GM12878 (cell line): ENCODE results near the gene DNAJC4. TPM values are rescaled to one million over a fixed set of nuclear protein-coding genes. Genes with fewer than 3 reads are reported as not detected.

ENCODE experiments used
- ATAC-seq: fragments of 200-7000 bp; cut with Tn5 transposase; 3 replicates; pipeline ENCODE4 v1.9.1; 2020; ENCODE audit warnings: mild to moderate bottlenecking, moderate library complexity
- BruUV-seq: library from RNA; stranded (reverse); fragments of 400-500 nt; replicated peaks from 2 replicates; lab custom pipeline; 2021; lab: Mats Ljungman, UMichigan
- CTCF ChIA-PET: fragments of 300-600 bp; sonication (Branson Sonifier 250); formaldehyde crosslinking; extraction: SDS; loops from one replicate; lab custom pipeline; 2021; ENCODE audit warnings: inconsistent platforms; lab: Yijun Ruan, JAX
- POLR2A ChIA-PET: fragments of 350-600 bp; formaldehyde crosslinking; extraction: SDS; loops from one replicate; lab custom pipeline; 2021; ENCODE audit warnings: inconsistent platforms; lab: Charles Lee
- RAD21 ChIA-PET: fragments of 300-600 bp; sonication (Branson Sonifier 250); formaldehyde crosslinking; loops from one replicate; lab custom pipeline; 2023; ENCODE audit warnings: antibody characterized with exemption; ENCODE audit not compliant: unreplicated experiment; lab: Charles Lee
- SMC1A ChIA-PET: fragments of 300-600 bp; sonication (Branson Sonifier 250); formaldehyde crosslinking; loops from one replicate; lab custom pipeline; 2023; ENCODE audit not compliant: unreplicated experiment, uncharacterized antibody; lab: Charles Lee
- DNase-seq: peaks from one replicate; pipeline ENCODE4 v3.0.0-alpha.2; 2011; ENCODE audit warnings: low read depth, low spot score
- FAIRE-seq: peaks from 3 replicates; lab custom pipeline; 2011; peaks lifted over from hg19 to GRCh38; lab: Jason Lieb, UNC
- H2AFZ ChIP-seq: 2 replicates; pipeline ENCODE4 v1.6.0; 2011; ENCODE audit warnings: low read depth, low read length, control low read depth; ENCODE audit not compliant: control insufficient read depth
- H3K27ac ChIP-seq: 2 replicates; pipeline ENCODE4 v1.5.1; 2011; ENCODE audit warnings: control low read depth; ENCODE audit not compliant: control insufficient read depth, insufficient read depth
- H3K27me3 ChIP-seq, 2 experiments: replicated peaks in 1 of 2; 2 replicates each; pipeline versions ENCODE4 v1.6.0 to v1.6.1; 2011; ENCODE audit warnings: low read length in 1 of 2; ENCODE audit not compliant: control insufficient read depth in 2 of 2, insufficient read depth in 2 of 2
- H3K36me3 ChIP-seq, 2 experiments: 2 replicates each; pipeline ENCODE4 v1.5.1; 2011; ENCODE audit warnings: low read length in 1 of 2; ENCODE audit not compliant: control insufficient read depth in 2 of 2, insufficient read depth in 2 of 2
- H3K4me1 ChIP-seq: 2 replicates; pipeline ENCODE4 v1.6.1; 2011; ENCODE audit warnings: mild to moderate bottlenecking, low read length, moderate library complexity, mixed read lengths; ENCODE audit not compliant: control insufficient read depth, insufficient read depth
- H3K4me2 ChIP-seq: 2 replicates; pipeline ENCODE4 v1.6.0; 2011; ENCODE audit warnings: control low read depth; ENCODE audit not compliant: control insufficient read depth, insufficient read depth
- H3K4me3 ChIP-seq: fragments of 200-600 bp; sonication (generic); 2 replicates; pipeline ENCODE4 v1.5.1; 2016
- H3K79me2 ChIP-seq: 2 replicates; pipeline ENCODE4 v1.6.0; 2011; ENCODE audit warnings: low read length; ENCODE audit not compliant: control insufficient read depth, insufficient read depth
- H3K9ac ChIP-seq: 2 replicates; pipeline ENCODE4 v1.8.0; 2011; ENCODE audit warnings: low read length, control low read depth, mixed read lengths; ENCODE audit not compliant: control insufficient read depth, insufficient read depth
- H3K9me3 ChIP-seq: replicated peaks from 3 replicates; pipeline ENCODE4 v1.5.1; 2011; ENCODE audit warnings: mild to moderate bottlenecking, low read length; ENCODE audit not compliant: control insufficient read depth, insufficient read depth
- H4K20me1 ChIP-seq: 2 replicates; pipeline ENCODE4 v1.6.0; 2011; ENCODE audit not compliant: control insufficient read depth, insufficient read depth
- CBX3 ChIP-seq: fragments of 200-600 bp; sonication (generic); IDR thresholded peaks from 2 replicates; pipeline ENCODE4 v1.6.1; 2016; ENCODE audit warnings: low read depth, borderline replicate concordance
- EP300 ChIP-seq, 2 experiments: fragments of 150-350 bp in 1 of 2; IDR thresholded peaks; 2 replicates each; pipeline ENCODE4 v1.6.1; 2011 to 2012; ENCODE audit warnings: low read depth in 2 of 2, low read length in 2 of 2, borderline replicate concordance in 1 of 2, improper control_type of control experiment in 1 of 2, inconsistent platforms in 1 of 2; ENCODE audit not compliant: control insufficient read depth in 1 of 2
- JUND ChIP-seq: IDR thresholded peaks from 2 replicates; pipeline ENCODE4 v1.6.1; 2012; ENCODE audit warnings: low read depth, mild to moderate bottlenecking, low read length, improper control_type of control experiment, moderate library complexity
- LARP7 ChIP-seq: fragments of 450-650 bp; IDR thresholded peaks from 2 replicates; pipeline ENCODE4 v1.6.1; 2017; ENCODE audit warnings: mild to moderate bottlenecking
- MTA3 ChIP-seq: IDR thresholded peaks from 2 replicates; pipeline ENCODE4 v1.6.1; 2012; ENCODE audit warnings: low read length, inconsistent platforms, borderline replicate concordance
- NKRF ChIP-seq: fragments of 450-650 bp; conservative IDR thresholded peaks from 2 replicates; pipeline ENCODE4 v1.6.1; 2017; ENCODE audit warnings: mild to moderate bottlenecking, moderate library complexity
- NR2C1 ChIP-seq: fragments of 450-650 bp; IDR thresholded peaks from 2 replicates; pipeline ENCODE4 v1.6.1; 2017; ENCODE audit warnings: antibody characterized with exemption, mild to moderate bottlenecking, moderate library complexity
- RAD21 ChIP-seq: IDR thresholded peaks from 2 replicates; pipeline ENCODE4 v1.6.1; 2011; ENCODE audit warnings: mild to moderate bottlenecking, low read depth, low read length, moderate library complexity; ENCODE audit not compliant: insufficient read depth
- SMARCA5 ChIP-seq: fragments of 450-650 bp; IDR thresholded peaks from 2 replicates; pipeline ENCODE4 v1.6.1; 2017; ENCODE audit warnings: mild to moderate bottlenecking
- WRNIP1 ChIP-seq: IDR thresholded peaks from 2 replicates; pipeline ENCODE4 v1.6.1; 2011; ENCODE audit warnings: low read depth, low read length, improper control_type of control experiment, borderline replicate concordance
- YBX1 ChIP-seq: fragments of 450-650 bp; IDR thresholded peaks from 2 replicates; pipeline ENCODE4 v1.6.1; 2016; ENCODE audit warnings: antibody characterized with exemption
- YY1 ChIP-seq: IDR thresholded peaks from 2 replicates; pipeline ENCODE4 v1.6.1; 2011; ENCODE audit warnings: low read depth, mild to moderate bottlenecking, low read length
- WGBS: methylation state at CpG from one replicate; pipeline ENCODE4 v1.1.6; 2016; ENCODE audit warnings: low lambda C conversion rate; ENCODE audit not compliant: insufficient replicate concordance, insufficient coverage; ENCODE audit errors: missing lambda C conversion rate; 5-methylcytosine and 5-hydroxymethylcytosine counted together
- in situ Hi-C: fragments of 300-500 bp; cut with MboI; formaldehyde crosslinking; loops from 9 replicates; pipeline ENCODE4 v1.14.3; 2018; ENCODE audit warnings: mixed read lengths
- intact Hi-C: fragments of 100-400 bp; cut with micrococcal nuclease; formaldehyde crosslinking; loops from one replicate; pipeline ENCODE4 v1.14.2; 2022; ENCODE audit not compliant: unreplicated experiment
- polyA plus RNA-seq, 11 experiments: library from polyadenylated mRNA; depleted of rRNA in 4 of 11; unstranded in 6 of 11; stranded (reverse) in 5 of 11; fragments of >200 nt; fragmentation: Nextera tagmentation in 4 of 11; fragmentation: Illumina TruSeq in 1 of 11; extraction: Ambion mirVana in 4 of 11; extraction: Trizol in 1 of 11; gene quantifications; 1 replicate in 1 of 11; 2 replicates in 10 of 11; pipeline versions ENCODE4 v1.2.1 to v1.2.3, GENCODE V29; 2011 to 2016; ENCODE audit warnings: inconsistent platforms in 2 of 11, missing spikeins in 2 of 11, low read depth in 1 of 11
- total RNA-seq, 4 experiments: library from RNA; depleted of rRNA in 3 of 4; stranded (reverse); fragments of >200 nt in 3 of 4; fragmentation: Illumina TruSeq in 1 of 4; extraction: Trizol in 1 of 4; gene quantifications; 2 replicates each; pipeline versions ENCODE4 v1.2.1 to v1.2.3, GENCODE V29; 2013 to 2021
- TF ChIP-seq, protein P1 (sequence below): fragments of 450-650 bp; IDR thresholded peaks from 2 replicates; pipeline ENCODE4 v1.6.1; 2018; ENCODE audit warnings: mild to moderate bottlenecking, low read depth, moderate library complexity; ENCODE audit not compliant: partially characterized antibody
- TF ChIP-seq, protein P2 (sequence below): fragments of 450-650 bp; IDR thresholded peaks from 2 replicates; pipeline ENCODE4 v1.6.1; 2017; ENCODE audit warnings: borderline replicate concordance

The DNAJC4 gene
- total and polyA plus RNA-seq, 10 of the 15 experiments (the other 5 are each of a cell fraction or from before 2014, with no cell fraction given) = 3.7 to 64.9 (median 30.1) TPM

GRCh38 chr11:64263947-64264317 lies 33.6 kb downstream of the DNAJC4 start:
- Histone ChIP-seq H3K27me3 (no peaks in the 10 kb centered on the region), H3K4me3 (no peak overlapping the region), H3K79me2 (peaks cover 4% of the 10 kb centered on the region), H4K20me1 (no peaks in the 10 kb centered on the region), H3K36me3 (peaks cover 0 to 2% of the 10 kb centered on the region in 2 experiments; a peak in 2 of 4 replicates), H3K4me2 (no peak overlapping the region), H3K27ac (no peak overlapping the region), H3K9me3 (no peaks in the 10 kb centered on the region), H3K9ac (no peak overlapping the region), H2AFZ (no peak overlapping the region), H3K4me1 (peaks cover 20% of the 10 kb centered on the region)
- intact Hi-C loops = no loop called here
- BruUV-seq = no TSS peak
- DNase-seq (no peak), FAIRE-seq (no peak), ATAC-seq (no peak)
- WGBS = 80% methylated on average over 8 of the region's 8 CpGs
- POLR2A ChIA-PET = interaction anchor here (0.6 to 1.1 kb wide), 2 partner anchors 16 to 20 kb away, joined by 3 read pairs; no protein-coding TSS in a partner anchor
- TF ChIP-seq, protein P1, sequence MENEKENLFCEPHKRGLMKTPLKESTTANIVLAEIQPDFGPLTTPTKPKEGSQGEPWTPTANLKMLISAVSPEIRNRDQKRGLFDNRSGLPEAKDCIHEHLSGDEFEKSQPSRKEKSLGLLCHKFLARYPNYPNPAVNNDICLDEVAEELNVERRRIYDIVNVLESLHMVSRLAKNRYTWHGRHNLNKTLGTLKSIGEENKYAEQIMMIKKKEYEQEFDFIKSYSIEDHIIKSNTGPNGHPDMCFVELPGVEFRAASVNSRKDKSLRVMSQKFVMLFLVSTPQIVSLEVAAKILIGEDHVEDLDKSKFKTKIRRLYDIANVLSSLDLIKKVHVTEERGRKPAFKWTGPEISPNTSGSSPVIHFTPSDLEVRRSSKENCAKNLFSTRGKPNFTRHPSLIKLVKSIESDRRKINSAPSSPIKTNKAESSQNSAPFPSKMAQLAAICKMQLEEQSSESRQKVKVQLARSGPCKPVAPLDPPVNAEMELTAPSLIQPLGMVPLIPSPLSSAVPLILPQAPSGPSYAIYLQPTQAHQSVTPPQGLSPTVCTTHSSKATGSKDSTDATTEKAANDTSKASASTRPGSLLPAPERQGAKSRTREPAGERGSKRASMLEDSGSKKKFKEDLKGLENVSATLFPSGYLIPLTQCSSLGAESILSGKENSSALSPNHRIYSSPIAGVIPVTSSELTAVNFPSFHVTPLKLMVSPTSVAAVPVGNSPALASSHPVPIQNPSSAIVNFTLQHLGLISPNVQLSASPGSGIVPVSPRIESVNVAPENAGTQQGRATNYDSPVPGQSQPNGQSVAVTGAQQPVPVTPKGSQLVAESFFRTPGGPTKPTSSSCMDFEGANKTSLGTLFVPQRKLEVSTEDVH = no peak
- TF ChIP-seq LARP7 = no peak
- TF ChIP-seq, protein P2, sequence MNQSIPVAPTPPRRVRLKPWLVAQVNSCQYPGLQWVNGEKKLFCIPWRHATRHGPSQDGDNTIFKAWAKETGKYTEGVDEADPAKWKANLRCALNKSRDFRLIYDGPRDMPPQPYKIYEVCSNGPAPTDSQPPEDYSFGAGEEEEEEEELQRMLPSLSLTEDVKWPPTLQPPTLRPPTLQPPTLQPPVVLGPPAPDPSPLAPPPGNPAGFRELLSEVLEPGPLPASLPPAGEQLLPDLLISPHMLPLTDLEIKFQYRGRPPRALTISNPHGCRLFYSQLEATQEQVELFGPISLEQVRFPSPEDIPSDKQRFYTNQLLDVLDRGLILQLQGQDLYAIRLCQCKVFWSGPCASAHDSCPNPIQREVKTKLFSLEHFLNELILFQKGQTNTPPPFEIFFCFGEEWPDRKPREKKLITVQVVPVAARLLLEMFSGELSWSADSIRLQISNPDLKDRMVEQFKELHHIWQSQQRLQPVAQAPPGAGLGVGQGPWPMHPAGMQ = no peak
- TF ChIP-seq CBX3 = no peak
- no peak for TF ChIP-seq EP300 (IDR thresholded peaks at IDR 0.05; ENCODE audit: borderline replicate concordance in 1 of 2, control insufficient read depth in 1 of 2, low read depth in 2 of 2, low read length in 2 of 2)
- no peak for TF ChIP-seq YY1
- TF ChIP-seq SMARCA5 = no peak
- TF ChIP-seq YBX1 = no peak
- no peak for TF ChIP-seq JUND
- TF ChIP-seq MTA3 = no peak
- no peak for TF ChIP-seq NKRF
- TF ChIP-seq RAD21 = no peak
- no peak for TF ChIP-seq NR2C1
- no peak for TF ChIP-seq WRNIP1
- RAD21 ChIA-PET = no interaction called here
- CTCF ChIA-PET = interaction anchor here (1.3 to 1.7 kb wide), 2 partner anchors 12 to 96 kb away, joined by 3 to 4 read pairs; no protein-coding TSS in a partner anchor
- in situ Hi-C loops = no loop called here
- SMC1A ChIA-PET = no interaction called here
